Liver (tissue), 9 donors: Measurements from ENCODE around the gene CAPZA3. TPM values are rescaled to one million over a fixed set of nuclear protein-coding genes. Genes with fewer than 3 reads are reported as not detected.

ENCODE experiments used
- DNase-seq: peaks from one replicate; pipeline ENCODE4 v3.0.0-alpha.2; 2017; ENCODE audit warnings: low spot score
- H3K27ac ChIP-seq, 2 donors: one replicate each; pipeline ENCODE4 v1.7.0; 2013; ENCODE audit warnings: inconsistent platforms in 2 of 2, low read length in 2 of 2, control low read depth in 1 of 2, low read depth in 1 of 2, mild to moderate bottlenecking in 1 of 2
- H3K27me3 ChIP-seq, 4 donors: one replicate each; pipeline versions ENCODE4 v1.6.1 to v1.7.0; 2013; ENCODE audit warnings: low read length in 3 of 4, inconsistent platforms in 1 of 4, mild to moderate bottlenecking in 1 of 4, moderate library complexity in 1 of 4; ENCODE audit not compliant: control insufficient read depth in 4 of 4, insufficient read depth in 4 of 4
- H3K36me3 ChIP-seq, 4 donors: one replicate each; pipeline versions ENCODE4 v1.6.1 to v1.7.0; 2013; ENCODE audit warnings: low read length in 3 of 4, mild to moderate bottlenecking in 3 of 4, low read depth in 1 of 4, moderate library complexity in 1 of 4; ENCODE audit not compliant: control insufficient read depth in 4 of 4, insufficient read depth in 3 of 4
- H3K4me1 ChIP-seq, 4 donors: one replicate each; pipeline versions ENCODE4 v1.6.1 to v1.7.0; 2013; ENCODE audit warnings: low read length in 3 of 4, mild to moderate bottlenecking in 3 of 4, moderate library complexity in 1 of 4; ENCODE audit not compliant: control insufficient read depth in 4 of 4, insufficient read depth in 4 of 4
- H3K4me3 ChIP-seq, 3 donors: one replicate each; pipeline versions ENCODE4 v1.6.1 to v1.7.0; 2013; ENCODE audit warnings: low read length in 3 of 3, control low read depth in 1 of 3, low read depth in 1 of 3, mild to moderate bottlenecking in 1 of 3
- H3K9ac ChIP-seq, 2 donors: one replicate each; pipeline ENCODE4 v1.7.0; 2013; ENCODE audit warnings: low read length in 2 of 2, mild to moderate bottlenecking in 2 of 2, moderate library complexity in 2 of 2, control low read depth in 1 of 2, low read depth in 1 of 2
- H3K9me3 ChIP-seq, 4 donors: one replicate each; pipeline versions ENCODE4 v1.6.1 to v1.7.0; 2013; ENCODE audit warnings: low read length in 3 of 4; ENCODE audit not compliant: control insufficient read depth in 4 of 4
- CTCF ChIP-seq: fragments of 150-350 bp; IDR thresholded peaks from 2 replicates; pipeline ENCODE4 v1.5.1; 2017; ENCODE audit warnings: improper control_type of control experiment, low read depth, low read length; ENCODE audit not compliant: missing input control
- EGR1 ChIP-seq, 2 donors: IDR thresholded peaks; 2 replicates each; pipeline ENCODE4 v1.6.1; 2016 to 2018; ENCODE audit warnings: antibody characterized with exemption in 2 of 2, low read depth in 2 of 2
- FOXA1 ChIP-seq: IDR thresholded peaks from 2 replicates; pipeline ENCODE4 v1.6.1; 2016; ENCODE audit warnings: antibody characterized with exemption
- FOXA2 ChIP-seq: IDR thresholded peaks from 2 replicates; pipeline ENCODE4 v1.6.1; 2016; ENCODE audit warnings: antibody characterized with exemption
- GABPA ChIP-seq, 2 donors: IDR thresholded peaks in 1 of 2; conservative IDR thresholded peaks in 1 of 2; 2 replicates each; pipeline ENCODE4 v1.6.1; 2016; ENCODE audit warnings: antibody characterized with exemption in 2 of 2, mild to moderate bottlenecking in 1 of 2, moderate library complexity in 1 of 2
- HNF4A ChIP-seq, 2 donors: conservative IDR thresholded peaks; 2 replicates each; pipeline ENCODE4 v1.6.1; 2016; ENCODE audit warnings: antibody characterized with exemption in 2 of 2, mild to moderate bottlenecking in 2 of 2
- HNF4G ChIP-seq: IDR thresholded peaks from 2 replicates; pipeline ENCODE4 v1.6.1; 2016; ENCODE audit warnings: antibody characterized with exemption
- JUND ChIP-seq, 2 donors: IDR thresholded peaks; 2 replicates each; pipeline ENCODE4 v1.6.1; 2016; ENCODE audit warnings: antibody characterized with exemption in 2 of 2
- MAX ChIP-seq: IDR thresholded peaks from 2 replicates; pipeline ENCODE4 v1.6.1; 2016; ENCODE audit warnings: antibody characterized with exemption
- NR2F2 ChIP-seq: IDR thresholded peaks from 2 replicates; pipeline ENCODE4 v1.6.1; 2016; ENCODE audit warnings: antibody characterized with exemption
- RAD21 ChIP-seq, 2 donors: IDR thresholded peaks; 2 replicates each; pipeline ENCODE4 v1.6.1; 2016; ENCODE audit warnings: antibody characterized with exemption in 2 of 2, mild to moderate bottlenecking in 2 of 2
- REST ChIP-seq: IDR thresholded peaks from 2 replicates; pipeline ENCODE4 v1.6.1; 2016; ENCODE audit warnings: antibody characterized with exemption, mild to moderate bottlenecking
- RXRA ChIP-seq, 2 donors: IDR thresholded peaks; 2 replicates each; pipeline ENCODE4 v1.6.1; 2017 to 2018; ENCODE audit warnings: antibody characterized with exemption in 2 of 2, mild to moderate bottlenecking in 1 of 2
- SP1 ChIP-seq: IDR thresholded peaks from 2 replicates; pipeline ENCODE4 v1.6.1; 2018; ENCODE audit warnings: antibody characterized with exemption, mild to moderate bottlenecking
- TAF1 ChIP-seq: conservative IDR thresholded peaks from 2 replicates; pipeline ENCODE4 v1.6.1; 2016; ENCODE audit warnings: antibody characterized with exemption, mild to moderate bottlenecking
- YY1 ChIP-seq: IDR thresholded peaks from 2 replicates; pipeline ENCODE4 v1.6.1; 2016; ENCODE audit warnings: antibody characterized with exemption, mild to moderate bottlenecking
- WGBS: extraction: QIAGEN DNeasy Blood & Tissue Kit; methylation state at CpG from one replicate; pipeline ENCODE4 v1.1.7; 2013; 5-methylcytosine and 5-hydroxymethylcytosine counted together
- polyA plus RNA-seq, 2 donors: library from polyadenylated mRNA; stranded (reverse) in 1 of 2; unstranded in 1 of 2; fragments of 200-250 nt in 1 of 2; fragments of >200 nt in 1 of 2; fragmentation: Nextera tagmentation in 1 of 2; extraction: Ambion mirVana in 1 of 2; gene quantifications; one replicate each; pipeline versions ENCODE4 v1.2.1 to v1.2.3, GENCODE V29; 2013 to 2015
- total RNA-seq, 2 donors: library from RNA; depleted of rRNA; stranded (reverse); fragments of >200 nt; gene quantifications; one replicate each; pipeline ENCODE4 v1.2.3, GENCODE V29; 2014
- TF ChIP-seq, protein P1 (sequence below): IDR thresholded peaks from 2 replicates; pipeline ENCODE4 v1.6.1; 2016; ENCODE audit warnings: antibody characterized with exemption
- TF ChIP-seq, protein P2 (sequence below): IDR thresholded peaks from 2 replicates; pipeline ENCODE4 v1.6.1; 2016; ENCODE audit warnings: antibody characterized with exemption
- donor health status: healthy.
- donor health status: healthy.
- donor health status: healthy.
- donor health status: healthy.
- donor health status: healthy.

Gene CAPZA3
- total and polyA plus RNA-seq, 4 donors, result 0.33 to 0.75 TPM; not detected in 2

DNA sequence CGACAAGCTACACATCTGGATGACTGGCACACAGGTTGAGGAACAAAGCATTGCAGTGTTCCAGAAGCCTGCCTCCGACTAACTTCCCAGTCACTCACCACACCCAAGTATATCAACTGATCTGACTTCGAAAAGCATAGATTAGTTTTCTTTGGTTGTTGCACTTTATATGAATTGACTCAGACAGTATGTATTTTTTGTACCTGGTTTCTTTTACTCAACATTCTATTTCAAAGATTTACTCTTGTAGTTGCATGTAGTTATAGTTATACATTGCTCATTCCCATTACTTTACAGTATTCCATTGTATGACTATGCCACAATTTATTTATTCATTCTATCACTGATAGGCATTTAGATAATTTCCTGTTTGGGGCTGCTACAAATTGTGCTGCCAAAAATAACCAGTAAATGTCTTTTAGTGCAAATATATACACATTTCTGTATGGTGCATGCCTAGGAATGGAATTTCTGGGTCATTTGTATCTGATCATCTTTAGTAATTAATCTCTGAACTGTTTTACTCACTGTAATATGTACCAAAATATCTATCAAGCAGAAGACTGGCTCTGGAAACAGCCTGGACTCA lies 17.9 kb upstream of the CAPZA3 start:
- Histone ChIP-seq H3K9me3 (no peaks in the 10 kb centered on the region), H3K4me1 (no peaks in the 10 kb centered on the region), H3K27ac (no peak overlapping the region), H3K9ac (no peak overlapping the region), H3K27me3 (no peaks in the 10 kb centered on the region), H3K4me3 (no peak overlapping the region), H3K36me3 (no peaks in the 10 kb centered on the region)
- TF ChIP-seq FOXA2, result no peak
- no peak for TF ChIP-seq NR2F2
- no peak for TF ChIP-seq TAF1
- no peak for TF ChIP-seq RXRA (IDR thresholded peaks at IDR 0.05)
- no peak for TF ChIP-seq GABPA (IDR thresholded peaks at IDR 0.05 in 1 of 2, conservative IDR thresholded peaks at IDR 0.05 in 1 of 2)
- no peak for TF ChIP-seq YY1
- no peak for TF ChIP-seq RAD21 (IDR thresholded peaks at IDR 0.05)
- TF ChIP-seq, protein P1, sequence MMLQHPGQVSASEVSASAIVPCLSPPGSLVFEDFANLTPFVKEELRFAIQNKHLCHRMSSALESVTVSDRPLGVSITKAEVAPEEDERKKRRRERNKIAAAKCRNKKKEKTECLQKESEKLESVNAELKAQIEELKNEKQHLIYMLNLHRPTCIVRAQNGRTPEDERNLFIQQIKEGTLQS, result no peak
- no peak for TF ChIP-seq EGR1 (IDR thresholded peaks at IDR 0.05; ENCODE audit: low read depth in 2 of 2)
- TF ChIP-seq SP1, result no peak
- no peak for TF ChIP-seq HNF4A (conservative IDR thresholded peaks at IDR 0.05)
- no peak for TF ChIP-seq HNF4G
- no peak for DNase-seq
- WGBS, result 84% methylated on average over 3 of the region's 3 CpGs

DNA sequence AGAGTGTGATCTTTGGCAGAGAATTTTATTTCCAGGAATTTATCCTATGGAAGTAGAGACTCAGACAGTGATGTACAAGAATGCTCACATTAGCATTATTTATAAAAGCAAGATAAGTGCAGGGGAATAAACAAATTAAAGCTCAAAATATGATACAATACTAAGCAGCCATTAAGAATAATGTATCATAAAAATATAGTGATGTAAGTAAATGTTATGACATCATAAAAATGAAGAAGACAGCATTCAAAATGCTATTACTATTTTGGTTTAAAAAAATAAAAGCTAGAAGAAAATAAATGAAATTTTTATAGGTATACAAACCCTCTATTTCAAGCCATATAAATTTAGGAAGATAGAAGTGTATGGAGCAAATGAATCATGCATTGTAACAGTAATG lies 17.2 kb upstream of the CAPZA3 start:
- DNase-seq, result no peak
- Histone ChIP-seq H3K9ac (no peak overlapping the region), H3K4me3 (no peak overlapping the region)

DNA sequence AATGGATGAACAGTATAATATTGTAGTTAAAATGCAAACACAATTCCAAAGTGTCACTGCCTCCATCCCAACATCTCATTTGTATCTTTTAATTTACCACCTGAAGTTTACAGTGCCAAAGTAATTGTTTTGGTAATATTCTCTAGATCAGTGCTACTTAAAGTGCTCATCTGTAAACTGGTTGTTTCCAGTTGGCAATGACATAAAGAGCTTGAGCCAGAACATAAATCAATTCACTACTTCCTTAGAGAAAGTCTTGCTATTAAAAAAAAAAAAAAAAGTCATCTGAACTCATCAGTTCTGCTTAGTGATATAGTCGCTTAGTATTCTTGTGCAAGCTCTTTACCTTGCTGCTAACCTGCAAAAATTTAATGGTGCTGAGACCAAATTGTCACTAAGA lies 16.5 kb upstream of the CAPZA3 start:
- Histone ChIP-seq H3K4me1 (no peaks in the 10 kb centered on the region), H3K9ac (no peak overlapping the region), H3K27me3 (no peaks in the 10 kb centered on the region), H3K9me3 (no peaks in the 10 kb centered on the region), H3K36me3 (no peaks in the 10 kb centered on the region), H3K27ac (no peak overlapping the region), H3K4me3 (no peak overlapping the region)
- no peak for DNase-seq
- WGBS, result 97% methylated on average over 1 of the region's 1 CpG
- no peak for TF ChIP-seq JUND (IDR thresholded peaks at IDR 0.05)
- TF ChIP-seq, protein P2, sequence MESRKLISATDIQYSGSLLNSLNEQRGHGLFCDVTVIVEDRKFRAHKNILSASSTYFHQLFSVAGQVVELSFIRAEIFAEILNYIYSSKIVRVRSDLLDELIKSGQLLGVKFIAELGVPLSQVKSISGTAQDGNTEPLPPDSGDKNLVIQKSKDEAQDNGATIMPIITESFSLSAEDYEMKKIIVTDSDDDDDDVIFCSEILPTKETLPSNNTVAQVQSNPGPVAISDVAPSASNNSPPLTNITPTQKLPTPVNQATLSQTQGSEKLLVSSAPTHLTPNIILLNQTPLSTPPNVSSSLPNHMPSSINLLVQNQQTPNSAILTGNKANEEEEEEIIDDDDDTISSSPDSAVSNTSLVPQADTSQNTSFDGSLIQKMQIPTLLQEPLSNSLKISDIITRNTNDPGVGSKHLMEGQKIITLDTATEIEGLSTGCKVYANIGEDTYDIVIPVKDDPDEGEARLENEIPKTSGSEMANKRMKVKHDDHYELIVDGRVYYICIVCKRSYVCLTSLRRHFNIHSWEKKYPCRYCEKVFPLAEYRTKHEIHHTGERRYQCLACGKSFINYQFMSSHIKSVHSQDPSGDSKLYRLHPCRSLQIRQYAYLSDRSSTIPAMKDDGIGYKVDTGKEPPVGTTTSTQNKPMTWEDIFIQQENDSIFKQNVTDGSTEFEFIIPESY, result no peak
- no peak for TF ChIP-seq HNF4A (conservative IDR thresholded peaks at IDR 0.05)
- no peak for TF ChIP-seq RAD21 (IDR thresholded peaks at IDR 0.05)
- TF ChIP-seq SP1, result no peak
- no peak for TF ChIP-seq EGR1 (IDR thresholded peaks at IDR 0.05; ENCODE audit: low read depth in 2 of 2)
- no peak for TF ChIP-seq YY1
- no peak for TF ChIP-seq REST
- no peak for TF ChIP-seq FOXA1
- TF ChIP-seq CTCF, result no peak
- no peak for TF ChIP-seq RXRA (IDR thresholded peaks at IDR 0.05)

More for the DNA sequence above, 17.2 kb upstream of the CAPZA3 start:
- H3K9me3 ChIP-seq, result no peaks in the 10 kb centered on the region
- H3K27me3 ChIP-seq, result no peaks in the 10 kb centered on the region
- H3K4me1 ChIP-seq, result no peaks in the 10 kb centered on the region
- H3K36me3 ChIP-seq, result no peaks in the 10 kb centered on the region
- no peak overlapping the region for H3K27ac ChIP-seq
- TF ChIP-seq GABPA (IDR thresholded peaks at IDR 0.05 in 1 of 2, conservative IDR thresholded peaks at IDR 0.05 in 1 of 2) (no peak), HNF4A (conservative IDR thresholded peaks at IDR 0.05) (no peak), JUND (IDR thresholded peaks at IDR 0.05) (no peak), MAX (no peak), SP1 (no peak), RAD21 (IDR thresholded peaks at IDR 0.05) (no peak), FOXA2 (no peak), EGR1 (IDR thresholded peaks at IDR 0.05; ENCODE audit: low read depth in 2 of 2) (no peak), FOXA1 (no peak), YY1 (no peak)
